ENCODE data around the gene MAP2K6.

Gene MAP2K6

GRCh38 chr17:69535016-69535570 is 120.6 kb downstream of the MAP2K6 start:
- DNase-seq (ENCODE audit: low read depth in 2 of 2), result no peak

- DNase-seq (ENCODE audit: low read depth in 2 of 2), result no peak
Measured at GRCh38 chr17:69538795-69539194, 124.3 kb downstream of the MAP2K6 start.

- DNase-seq (ENCODE audit: low read depth in 2 of 2), result no peak
Measured at GRCh38 chr17:69539274-69539673, 124.8 kb downstream of the MAP2K6 start.

GRCh38 chr17:69539781-69540319 is 125.4 kb downstream of the MAP2K6 start:
- DNase-seq (ENCODE audit: low read depth in 2 of 2), result no peak

- DNase-seq (ENCODE audit: low read depth in 2 of 2), result no peak
Measured at GRCh38 chr17:69540356-69540755, 125.9 kb downstream of the MAP2K6 start.

- DNase-seq (ENCODE audit: low read depth in 2 of 2), result no peak
Measured at GRCh38 chr17:69547230-69547629, 132.7 kb downstream of the MAP2K6 start.

GRCh38 chr17:69547947-69548346 is 133.4 kb downstream of the MAP2K6 start:
- no peak for DNase-seq (ENCODE audit: low read depth in 2 of 2)

GRCh38 chr17:69551212-69552010 is 136.9 kb downstream of the MAP2K6 start:
- no peak for DNase-seq (ENCODE audit: low read depth in 2 of 2)

- DNase-seq (ENCODE audit: low read depth in 2 of 2), result no peak
Measured at GRCh38 chr17:69552986-69553667, 138.6 kb downstream of the MAP2K6 start.

- no peak for DNase-seq (ENCODE audit: low read depth in 2 of 2)
Measured at GRCh38 chr17:69555056-69555455, 140.6 kb downstream of the MAP2K6 start.

GRCh38 chr17:69557339-69557738 is 142.8 kb downstream of the MAP2K6 start:
- no peak for DNase-seq (ENCODE audit: low read depth in 2 of 2)

GRCh38 chr17:69558796-69559195 is 144.3 kb downstream of the MAP2K6 start:
- DNase-seq (ENCODE audit: low read depth in 2 of 2), result no peak

GRCh38 chr17:69560987-69561441 is 146.5 kb downstream of the MAP2K6 start:
- DNase-seq (ENCODE audit: low read depth in 2 of 2), result no peak

- no peak for DNase-seq (ENCODE audit: low read depth in 2 of 2)
Measured at GRCh38 chr17:69561462-69561861, 147.0 kb downstream of the MAP2K6 start.

GRCh38 chr17:69565447-69565846 is 150.9 kb downstream of the MAP2K6 start:
- no peak for DNase-seq (ENCODE audit: low read depth in 2 of 2)

GRCh38 chr17:69567130-69567529 is 152.6 kb downstream of the MAP2K6 start:
- DNase-seq (ENCODE audit: low read depth in 2 of 2), result no peak

GRCh38 chr17:69572747-69573146 is 158.2 kb downstream of the MAP2K6 start:
- DNase-seq (ENCODE audit: low read depth in 2 of 2), result no peak

- DNase-seq (ENCODE audit: low read depth in 2 of 2), result no peak
Measured at GRCh38 chr17:69573396-69573795, 158.9 kb downstream of the MAP2K6 start.

GRCh38 chr17:69574257-69575197 is 160.0 kb downstream of the MAP2K6 start:
- DNase-seq (ENCODE audit: low read depth in 2 of 2), result no peak

GRCh38 chr17:69575346-69575761 is 160.9 kb downstream of the MAP2K6 start:
- DNase-seq (ENCODE audit: low read depth in 2 of 2), result no peak

- no peak for DNase-seq (ENCODE audit: low read depth in 2 of 2)
Measured at GRCh38 chr17:69577098-69577497, 162.6 kb downstream of the MAP2K6 start.

Measured in activated CD8-positive, alpha-beta memory T cell treated with anti-CD3 and anti-CD28 coated beads for 4 hours (primary cell).